ENCODE data around the gene UNC79.

Gene UNC79

DNA sequence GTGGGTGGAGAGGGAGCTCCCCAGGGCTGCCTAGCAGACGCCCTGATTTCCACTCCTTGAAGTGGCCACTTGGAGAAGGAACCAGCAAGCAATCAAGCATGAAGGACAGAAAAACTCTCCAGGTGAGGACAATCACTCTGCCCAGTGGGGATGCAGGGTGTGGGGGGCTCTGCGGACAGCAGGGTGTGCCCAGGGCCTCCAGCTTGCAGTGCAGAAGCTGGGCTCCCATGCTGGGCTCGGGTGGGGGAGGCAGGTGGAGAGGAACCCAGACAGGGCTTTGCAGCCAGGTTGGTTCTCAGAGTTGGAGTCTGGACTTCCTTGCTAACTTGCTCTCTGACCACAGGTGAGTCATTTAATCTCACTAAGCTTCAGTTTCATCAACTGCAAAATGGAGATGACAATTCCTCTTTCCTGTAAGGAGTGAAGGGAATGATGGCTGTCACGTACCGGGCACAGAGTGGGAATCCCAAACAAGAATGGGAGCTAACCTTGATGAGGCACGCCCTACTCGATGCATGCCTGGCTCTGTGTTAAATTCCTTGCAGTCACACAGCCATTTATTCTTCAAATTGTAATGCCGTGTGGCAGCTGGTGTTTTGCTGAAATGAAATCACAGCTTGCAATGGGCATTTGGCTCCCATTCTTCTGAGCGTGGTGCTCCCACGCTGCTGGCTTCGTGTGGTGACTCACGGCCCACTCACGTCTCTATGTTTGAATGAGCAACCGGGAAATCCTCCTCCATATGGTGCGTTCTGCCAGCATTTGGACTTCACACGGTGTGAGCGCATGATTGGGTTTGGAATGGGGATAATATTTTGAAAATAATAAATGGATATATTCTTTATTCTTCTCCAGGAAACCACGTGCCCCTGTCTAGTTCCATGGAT, 282.3 kb downstream of the UNC79 start:
- no peak for DNase-seq

DNA sequence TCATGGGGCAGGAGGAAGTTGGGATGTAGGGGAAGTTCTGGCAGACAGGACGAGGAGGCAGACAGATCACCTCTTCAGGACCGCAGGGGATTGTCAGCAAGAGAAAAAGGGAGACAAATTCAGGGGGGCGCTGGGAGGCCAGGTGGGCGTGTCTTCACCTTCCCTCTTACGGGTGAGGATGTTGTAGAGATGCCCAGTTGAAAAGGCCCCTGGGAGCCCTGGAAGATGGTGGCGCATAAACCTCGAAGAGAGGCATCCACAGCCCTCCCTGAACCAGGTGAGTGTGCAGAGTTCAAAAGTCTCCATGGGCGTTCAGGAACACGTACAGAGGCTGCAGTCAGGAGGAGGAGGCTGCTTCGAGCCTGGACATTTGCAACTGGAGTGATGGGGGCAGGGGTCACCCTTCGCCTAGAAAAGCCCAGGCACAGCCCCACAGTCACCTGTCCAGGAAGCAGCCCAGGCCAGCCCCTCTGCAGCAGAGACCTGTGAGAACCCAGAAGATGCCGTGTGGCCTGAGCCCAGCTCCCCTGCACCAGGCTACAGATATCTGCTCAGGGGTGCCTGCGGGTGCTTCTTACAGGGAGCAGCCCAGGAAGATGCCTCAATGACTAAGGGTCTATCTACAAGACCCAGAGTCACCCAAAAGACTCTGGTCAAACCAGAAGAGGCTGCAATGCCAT, 283.1 kb downstream of the UNC79 start:
- no peak for DNase-seq

DNA sequence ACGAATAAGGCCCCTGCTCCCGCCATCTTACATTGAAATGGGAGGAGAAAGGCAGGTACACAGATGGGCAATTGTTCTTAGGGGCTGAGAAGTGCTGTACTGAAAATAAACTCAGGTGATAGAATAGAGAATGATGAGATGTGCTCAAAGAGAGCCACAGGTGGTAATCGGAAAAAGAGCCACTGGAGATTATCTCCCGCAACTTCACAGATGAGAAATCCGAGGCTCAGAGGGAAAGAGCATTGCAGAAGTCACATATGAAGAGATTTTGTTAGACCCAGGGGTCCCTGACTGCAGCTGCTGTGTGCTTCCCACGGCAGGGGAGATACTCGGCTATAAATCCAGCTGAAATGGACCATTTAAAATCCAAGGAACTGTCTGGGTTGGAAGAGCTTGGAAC, 283.9 kb downstream of the UNC79 start:
- no peak for DNase-seq

DNA sequence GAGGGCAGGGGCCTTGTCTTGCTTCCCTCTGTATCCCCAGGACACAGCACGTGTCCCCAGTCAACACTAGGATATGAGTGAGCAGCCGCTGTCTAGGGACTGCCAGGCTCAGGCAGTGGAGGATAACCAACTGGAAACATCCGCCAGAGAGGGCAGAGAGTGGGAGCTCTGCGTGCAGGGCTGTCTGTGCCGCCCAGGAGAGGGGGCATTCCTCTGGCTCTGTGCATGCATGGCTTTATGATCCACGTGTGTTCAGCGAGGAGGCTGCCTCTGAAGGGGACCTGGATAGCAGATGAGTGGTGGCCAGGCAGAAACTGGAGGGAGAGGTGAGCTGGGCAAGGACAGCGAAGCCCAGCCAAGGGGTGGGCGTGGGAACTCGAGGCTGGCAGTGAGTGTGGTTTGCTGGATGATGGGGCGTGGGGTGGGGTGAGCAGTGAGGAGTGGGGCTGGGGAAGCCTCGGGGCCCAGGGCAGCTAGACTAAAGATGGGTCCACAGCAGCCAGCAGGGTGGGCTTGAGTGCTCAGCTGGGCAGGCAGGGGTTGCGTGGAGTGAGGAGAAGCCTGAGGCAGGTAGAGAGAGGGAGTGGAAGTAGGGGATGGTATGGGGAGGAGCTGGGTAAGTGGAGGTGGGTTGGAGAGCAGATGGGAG, 284.7 kb downstream of the UNC79 start:
- no peak for DNase-seq

DNA sequence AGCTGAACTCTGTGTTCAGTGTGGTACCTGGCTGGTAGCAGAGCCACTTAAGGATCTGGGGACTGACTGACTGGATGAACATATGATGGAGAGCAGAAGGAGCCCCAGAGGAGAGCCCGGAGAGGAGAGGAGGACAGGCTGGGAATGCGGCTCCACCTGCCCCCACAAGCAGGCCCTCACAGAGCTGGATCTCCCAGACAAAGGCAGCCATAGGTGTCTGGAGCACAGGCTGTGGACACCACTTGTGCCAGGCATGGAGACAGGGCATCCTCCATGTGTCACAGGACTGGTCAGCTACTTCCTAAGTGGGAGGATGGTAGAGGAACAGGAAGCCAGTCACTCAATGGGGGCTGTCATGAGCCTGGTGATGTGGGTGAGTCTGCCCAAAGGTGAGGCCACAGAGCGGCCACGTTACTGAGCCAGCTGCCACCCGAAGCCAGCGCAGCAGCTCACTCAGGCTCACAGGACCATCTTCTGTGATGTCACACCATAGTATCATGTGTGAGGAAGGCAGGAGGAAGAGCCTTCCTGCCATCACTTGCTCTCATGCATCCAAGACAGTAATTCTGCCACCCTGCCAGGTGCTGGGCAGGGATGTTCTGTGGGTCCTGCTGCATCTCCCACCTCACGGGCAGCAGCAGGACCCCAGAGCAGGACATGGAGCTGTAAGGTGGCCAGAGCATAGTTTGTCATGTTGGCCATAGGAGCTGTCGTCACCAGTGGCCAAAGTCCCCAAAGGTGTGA, 285.4 kb downstream of the UNC79 start:
- DNase-seq, result no peak

DNA sequence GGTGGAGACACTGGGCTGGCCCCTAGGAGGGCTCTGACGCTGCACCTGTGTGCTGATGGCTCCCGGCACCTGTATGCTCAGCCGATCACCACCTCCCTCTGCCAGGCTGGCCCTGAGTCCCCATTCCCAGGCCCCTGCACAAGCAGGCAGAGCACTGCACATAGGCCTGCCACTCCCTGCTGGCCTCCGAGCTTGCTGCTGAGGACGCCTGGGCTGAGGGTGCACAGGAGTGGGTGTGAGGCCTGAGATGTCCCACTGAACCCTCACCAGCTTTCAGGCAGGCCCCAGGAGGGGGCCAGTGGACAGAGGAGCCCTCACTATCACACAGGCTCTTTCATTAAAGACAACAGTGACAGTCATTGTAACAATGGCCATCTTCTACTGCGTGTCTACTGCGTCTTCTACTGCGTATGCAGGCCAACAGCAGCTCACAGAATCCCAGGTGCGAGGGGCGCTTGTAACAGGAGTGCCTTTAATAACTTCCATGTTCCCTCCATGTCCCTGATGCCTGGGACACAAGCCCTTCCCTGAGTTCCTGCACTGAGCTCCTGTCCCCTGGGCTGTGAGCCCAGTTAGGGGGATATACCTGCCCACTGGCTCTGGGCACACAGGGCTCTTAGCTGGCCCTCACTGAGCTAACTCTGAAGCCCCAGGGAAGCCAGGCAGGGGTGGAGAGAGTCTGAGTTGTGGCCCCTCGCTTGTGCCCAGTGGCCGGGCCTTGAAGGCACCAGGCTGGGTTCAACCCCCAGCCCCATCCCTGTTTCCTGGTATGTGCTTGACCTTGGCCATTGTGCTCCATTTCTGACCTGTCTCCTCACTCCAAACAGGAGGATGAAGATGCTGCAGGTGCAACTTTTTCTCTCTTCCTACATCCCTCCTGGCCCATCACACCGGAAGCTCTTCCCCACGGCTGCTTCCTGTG, 286.3 kb downstream of the UNC79 start:
- no peak for DNase-seq

- no peak for DNase-seq
Observed at GRCh38 chr14:93717668-93718320, 287.1 kb downstream of the UNC79 start.

- DNase-seq, result no peak
Observed at GRCh38 chr14:93719256-93719655, 288.5 kb downstream of the UNC79 start.

DNA sequence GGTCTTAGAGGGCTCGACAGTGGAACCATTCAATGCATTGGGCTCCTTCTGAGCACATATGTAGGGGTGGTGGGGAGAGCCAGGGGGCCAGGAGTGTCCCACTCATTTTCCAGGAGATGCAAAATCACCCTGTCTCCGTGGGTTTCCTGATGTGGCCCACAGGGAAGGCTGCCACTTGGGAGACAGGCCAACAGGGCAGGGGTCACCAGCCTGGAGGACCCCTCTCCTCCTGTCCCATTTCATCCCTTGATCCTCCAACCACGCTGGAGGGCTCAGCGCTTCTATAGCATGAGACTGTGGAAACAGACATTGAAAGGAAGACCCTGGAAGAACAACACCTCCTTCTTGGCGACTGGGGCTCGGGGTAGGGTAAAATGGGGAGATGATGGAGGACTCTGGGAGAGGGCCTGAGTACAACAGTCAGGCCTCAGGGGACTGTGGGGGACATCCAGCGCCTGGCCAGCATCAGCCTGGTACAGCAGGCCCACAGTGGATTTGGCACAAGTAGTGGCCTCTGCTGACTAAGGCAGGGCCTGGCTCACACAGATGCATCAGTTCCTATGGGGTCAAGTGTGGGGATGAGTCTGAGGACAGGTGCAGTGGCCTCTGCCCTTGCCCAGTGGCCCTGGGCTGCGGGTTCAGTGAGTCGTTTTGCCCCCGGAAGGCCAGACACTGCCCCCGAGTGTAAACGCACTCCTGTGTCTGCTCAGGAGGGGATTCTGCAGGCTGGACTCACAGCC, 289.5 kb downstream of the UNC79 start:
- DNase-seq, result no peak

DNA sequence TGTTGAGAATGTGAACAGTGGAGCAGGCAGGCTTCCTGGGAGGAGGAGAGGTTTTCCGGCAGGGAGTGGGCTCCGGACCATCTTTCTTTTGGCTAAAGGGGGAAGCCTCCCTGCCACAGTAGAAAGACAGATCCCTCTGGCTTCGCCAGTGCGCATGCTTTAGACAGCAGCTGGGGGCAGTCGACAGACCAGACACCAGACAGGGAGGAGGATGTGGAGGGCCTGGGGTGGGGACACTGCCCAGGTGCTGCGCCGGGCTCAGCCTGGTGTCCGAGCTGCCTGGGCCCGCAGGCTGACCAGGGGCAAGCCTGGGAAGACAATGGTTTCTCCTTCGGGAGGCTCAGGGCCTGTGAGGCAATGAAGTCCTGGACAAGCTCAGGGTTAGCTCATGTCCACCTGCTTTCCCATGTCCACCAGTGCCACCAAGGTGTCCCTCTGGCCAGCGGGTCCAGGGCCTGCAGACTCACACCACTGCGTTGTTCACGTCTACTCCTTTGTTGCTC, 290.3 kb downstream of the UNC79 start:
- DNase-seq, result no peak

DNA sequence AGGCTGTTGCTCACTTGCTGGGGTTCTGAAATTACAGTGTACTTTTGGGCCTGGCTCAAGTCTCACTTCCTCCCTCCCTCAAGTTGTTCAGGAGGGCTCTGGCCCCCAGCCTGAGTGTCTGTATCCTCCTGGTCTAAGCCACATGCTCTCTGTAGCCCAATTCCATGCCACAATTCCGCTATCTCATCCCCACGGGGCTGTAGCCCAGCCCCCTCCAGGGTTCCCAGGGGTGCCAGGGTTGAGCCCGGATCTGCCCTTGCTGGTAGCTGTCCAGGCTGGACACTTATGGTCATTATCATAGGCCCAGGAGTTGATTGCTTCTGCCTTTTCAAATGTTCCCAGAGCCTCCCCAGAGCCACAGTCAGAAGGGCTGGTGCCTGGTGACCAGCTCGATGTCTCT, 292.3 kb downstream of the UNC79 start:
- no peak for DNase-seq

GRCh38 chr14:93725002-93725582, 294.4 kb downstream of the UNC79 start:
- DNase-seq, result no peak

GRCh38 chr14:93725993-93726392, 295.3 kb downstream of the UNC79 start:
- DNase-seq, result no peak

GRCh38 chr14:93727039-93727740, 296.5 kb downstream of the UNC79 start:
- no peak for DNase-seq

DNA sequence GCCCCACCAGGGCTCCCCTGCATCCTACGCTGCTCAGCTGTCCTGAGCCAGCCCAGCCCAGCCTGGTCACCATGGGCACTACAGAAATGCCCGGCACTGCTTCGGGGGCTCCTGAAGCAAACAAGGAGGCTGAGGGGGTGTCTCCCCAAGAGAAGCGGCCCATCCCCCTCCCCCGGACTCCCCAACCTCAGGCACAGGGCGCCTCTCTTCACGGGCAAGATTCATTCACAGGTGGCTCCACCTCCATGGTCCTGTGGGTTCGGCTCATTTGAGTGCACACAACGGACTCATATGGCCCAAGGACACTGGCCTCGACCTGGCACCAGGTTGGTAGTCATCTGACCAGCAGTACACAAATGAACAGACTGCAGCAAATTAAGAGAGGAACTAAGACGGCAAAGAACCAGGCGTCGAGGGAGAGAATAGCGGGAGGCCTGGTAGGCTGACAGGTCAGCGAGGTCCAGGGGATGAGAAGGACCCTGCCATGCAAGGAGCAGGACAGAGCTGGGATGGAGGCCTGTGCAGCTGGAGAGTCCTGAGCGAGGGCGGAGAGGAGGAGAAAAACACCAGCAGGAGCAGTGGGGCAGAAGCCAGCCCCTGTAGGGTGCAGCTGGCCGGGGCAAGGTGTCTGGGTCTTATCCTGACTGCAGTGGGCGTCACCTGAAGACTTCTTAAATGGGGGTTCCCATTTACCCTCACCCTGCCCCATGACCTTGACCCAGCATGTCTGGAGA, 297.3 kb downstream of the UNC79 start:
- no peak for DNase-seq

- DNase-seq, result no peak
Observed at GRCh38 chr14:93728651-93729016, 297.9 kb downstream of the UNC79 start.

DNA sequence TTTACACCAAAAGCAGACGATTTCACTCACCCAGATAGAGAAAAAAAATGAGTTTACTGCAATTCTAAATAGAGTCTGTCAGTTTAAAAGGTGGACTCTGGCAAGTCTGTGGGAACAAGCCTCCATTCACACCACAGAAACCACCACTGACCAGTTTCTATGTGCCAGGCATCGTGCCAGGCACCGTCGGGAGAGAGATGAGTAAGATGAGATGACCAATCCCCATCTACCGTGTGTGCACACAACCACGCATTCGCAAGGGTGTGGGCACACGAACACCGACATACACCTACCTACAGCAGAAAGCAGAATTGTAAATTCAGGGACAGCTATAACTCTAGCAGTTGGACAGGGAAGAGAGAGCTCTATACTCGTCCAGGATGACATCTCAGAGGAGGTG, 299.3 kb downstream of the UNC79 start:
- no peak for DNase-seq

DNA sequence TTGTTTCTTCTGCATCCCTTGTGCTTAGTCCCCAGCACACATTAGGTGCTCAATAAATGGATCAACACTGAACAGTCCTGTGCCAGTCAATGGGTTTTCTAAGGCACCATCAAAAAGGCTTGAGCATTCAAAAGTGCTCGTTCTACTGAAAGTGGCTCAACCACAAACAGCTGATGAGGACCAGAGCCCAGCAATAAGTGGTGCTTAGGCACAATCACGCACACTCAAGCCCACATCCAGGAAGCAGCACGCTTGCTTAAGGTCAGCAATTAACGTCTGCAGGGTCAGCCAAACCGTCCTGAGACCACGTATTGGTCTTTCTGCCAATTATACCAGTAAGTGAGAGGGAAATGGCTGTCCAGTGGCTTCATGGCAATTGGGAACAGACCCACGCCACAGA, 301.0 kb downstream of the UNC79 start:
- DNase-seq, result no peak

- DNase-seq, result no peak
Observed at GRCh38 chr14:93732524-93732923, 301.8 kb downstream of the UNC79 start.

Measured in DMS153 (cell line).